GM19238 (cell line): ENCODE measurements around the gene POF1B.

Experiments used
- DNase-seq: peaks from one replicate; pipeline ENCODE4 v3.0.0; 2011; ENCODE audit warnings: low spot score; ENCODE audit not compliant: insufficient read length

The POF1B gene

GRCh38 chrX:85243761-85244449 is 135.6 kb downstream of the POF1B start, which contains the start of the genes SATL1 and ZNF711:
TSS of gene SATL1 (minus strand) at chrX:85243779. CDS start at chrX:85108968, 134,811 bp downstream.
TSS of gene ZNF711 (plus strand) at chrX:85243991. CDS start at chrX:85247573, 3,582 bp downstream.
- DNase-seq: no peak

- no peak for DNase-seq
These were observed 136.3 kb downstream of the POF1B start for GRCh38 chrX:85243155-85243554.
